ENCODE results near the gene SNRNP27. TPM values are rescaled to one million over a fixed set of nuclear protein-coding genes. Genes with fewer than 3 reads are reported as not detected.

The SNRNP27 gene, protein sequence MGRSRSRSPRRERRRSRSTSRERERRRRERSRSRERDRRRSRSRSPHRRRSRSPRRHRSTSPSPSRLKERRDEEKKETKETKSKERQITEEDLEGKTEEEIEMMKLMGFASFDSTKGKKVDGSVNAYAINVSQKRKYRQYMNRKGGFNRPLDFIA
- total RNA-seq (2014; rRNA removed; shearing (Covaris generic)): 53.8 and 56.6 TPM in 2 replicates

GRCh38 chr2:69893684-69894551 lies at the start of gene SNRNP27:
Gene SNRNP27 (plus strand): TSS chr2:69893956. CDS start chr2:69893985, 29 bp downstream.

GRCh38 chr2:69914950-69915945 lies 21.5 kb downstream of the SNRNP27 start, which contains the start of gene MXD1:
Gene MXD1 (plus strand): TSS chr2:69915109. CDS start chr2:69915331, 222 bp downstream.

Small RNA genes within 50 kb of the gene (small RNA-seq; reads per million reads assigned to genes)
- not detected for gene RPL23AP92

Other genes with a start within 250 kb of the SNRNP27 start
- 29.4 and 34.4 TPM in 2 replicates for gene ANXA4, start 151.8 kb upstream of the SNRNP27 start, total RNA-seq (2014; rRNA removed; shearing (Covaris generic))
- 11.5 and 12.7 TPM in 2 replicates for gene GMCL1, start 64.3 kb upstream of the SNRNP27 start, total RNA-seq (2014; rRNA removed; shearing (Covaris generic))
- gene MXD1, start 21.2 kb downstream of the SNRNP27 start, total RNA-seq (2014; rRNA removed; shearing (Covaris generic)): 6.3 and 8.0 TPM in 2 replicates
- 0.34 and 0.61 TPM in 2 replicates for gene ASPRV1, start 67.7 kb downstream of the SNRNP27 start, total RNA-seq (2014; rRNA removed; shearing (Covaris generic))
- 30.7 and 40.1 TPM in 2 replicates for gene PCBP1, start 193.5 kb downstream of the SNRNP27 start, total RNA-seq (2014; rRNA removed; shearing (Covaris generic))